ENCODE data around the gene CD14.
"Not testable (repeated sequence)": the region's sequence is repeated elsewhere in the genome, so short reads cannot be mapped to it uniquely, and the experiment has no call there.

CD14 gene

GRCh38 chr5:140608722-140609121 is 24.3 kb downstream of the CD14 start:
- Histone ChIP-seq H3K36me3 (no peaks in the 10 kb centered on the region), H3K4me3 (ENCODE audit: low read depth, low read length) (no peak overlapping the region), H3K27me3 (ENCODE audit: insufficient read depth, low read depth, severe bottlenecking) (no peaks in the 10 kb centered on the region), H3K9me3 (ENCODE audit: severe bottlenecking) (no peaks in the 10 kb centered on the region), H3K27ac (no peak overlapping the region)
- DNase-seq = no peak
- no peak for TF ChIP-seq CTCF (IDR thresholded peaks at IDR 0.05; ENCODE audit: low read depth, low read length)

- Histone ChIP-seq H3K9me3 (ENCODE audit: severe bottlenecking) (no peaks in the 10 kb centered on the region), H3K27ac (no peak overlapping the region), H3K4me3 (ENCODE audit: low read depth, low read length) (no peak overlapping the region), H3K36me3 (no peaks in the 10 kb centered on the region), H3K27me3 (ENCODE audit: insufficient read depth, low read depth, severe bottlenecking) (no peaks in the 10 kb centered on the region)
- no peak for DNase-seq
- no peak for TF ChIP-seq CTCF (IDR thresholded peaks at IDR 0.05; ENCODE audit: low read depth, low read length)
Measured at GRCh38 chr5:140607031-140607430, 25.9 kb downstream of the CD14 start.

GRCh38 chr5:140605879-140606278 is 27.1 kb downstream of the CD14 start:
- DNase-seq = no peak
- H3K36me3 ChIP-seq = no peaks in the 10 kb centered on the region
- no peaks in the 10 kb centered on the region for H3K27me3 ChIP-seq (ENCODE audit: insufficient read depth, low read depth, severe bottlenecking)
- TF ChIP-seq CTCF (IDR thresholded peaks at IDR 0.05; ENCODE audit: low read depth, low read length) = no peak
- H3K27ac ChIP-seq = no peak overlapping the region
- H3K4me3 ChIP-seq (ENCODE audit: low read depth, low read length) = no peak overlapping the region
- no peaks in the 10 kb centered on the region for H3K9me3 ChIP-seq (ENCODE audit: severe bottlenecking)

GRCh38 chr5:140603734-140604133 is 29.2 kb downstream of the CD14 start:
- TF ChIP-seq CTCF (IDR thresholded peaks at IDR 0.05; ENCODE audit: low read depth, low read length) = no peak
- no peak overlapping the region for H3K27ac ChIP-seq
- no peak overlapping the region for H3K4me3 ChIP-seq (ENCODE audit: low read depth, low read length)
- H3K36me3 ChIP-seq = no peaks in the 10 kb centered on the region
- DNase-seq = no peak
- H3K27me3 ChIP-seq (ENCODE audit: insufficient read depth, low read depth, severe bottlenecking) = no peaks in the 10 kb centered on the region
- no peaks in the 10 kb centered on the region for H3K9me3 ChIP-seq (ENCODE audit: severe bottlenecking)

GRCh38 chr5:140603446-140603698 is 29.6 kb downstream of the CD14 start:
- not testable (repeated sequence) for H3K4me3 ChIP-seq (ENCODE audit: low read depth, low read length); H3K27me3 ChIP-seq (ENCODE audit: insufficient read depth, low read depth, severe bottlenecking); H3K36me3 ChIP-seq; H3K9me3 ChIP-seq (ENCODE audit: severe bottlenecking); H3K27ac ChIP-seq; DNase-seq

- H3K27me3 ChIP-seq (ENCODE audit: insufficient read depth, low read depth, severe bottlenecking) = no peaks in the 10 kb centered on the region
- no peak overlapping the region for H3K4me3 ChIP-seq (ENCODE audit: low read depth, low read length)
- no peak for DNase-seq
- H3K9me3 ChIP-seq (ENCODE audit: severe bottlenecking) = no peaks in the 10 kb centered on the region
- TF ChIP-seq CTCF (IDR thresholded peaks at IDR 0.05; ENCODE audit: low read depth, low read length) = no peak
- no peak overlapping the region for H3K27ac ChIP-seq
- no peaks in the 10 kb centered on the region for H3K36me3 ChIP-seq
Measured at GRCh38 chr5:140602147-140602546, 30.8 kb downstream of the CD14 start.
